ENCODE results near the gene TMEM126B. TPM values are rescaled to one million over a fixed set of nuclear protein-coding genes. Genes with fewer than 3 reads are reported as not detected.

Gene TMEM126B
- total RNA-seq, 5 donors from 2014 or later (not counting 1 experiment from before 2014, with no cell fraction given) = 25.2 to 40.6 (median 34.4) TPM

GRCh38 chr11:85663080-85663752 is 34.8 kb downstream of the TMEM126B start:
- Histone ChIP-seq H3K27ac (ENCODE audit: low read length) (peak overlapping the region; percentile 99), H3K27me3 (replicated peaks in 1 of 2; ENCODE audit: control insufficient read depth in 2 of 2, extremely low read depth in 1 of 2, insufficient read depth in 2 of 2, low read length in 1 of 2) (no peaks in the 10 kb centered on the region), H3K4me3 (ENCODE audit: control insufficient read depth in 1 of 2, extremely low read depth in 1 of 2, low read length in 1 of 2) (peak overlapping the region; percentile 81 to 99), H3K4me1 (ENCODE audit: control insufficient read depth in 1 of 2, extremely low read depth in 1 of 2, insufficient read depth in 2 of 2, low read length in 2 of 2) (peaks cover 8 to 32% of the 10 kb centered on the region in 2 experiments), H3K36me3 (ENCODE audit: control insufficient read depth in 2 of 2, extremely low read depth in 1 of 2, insufficient read depth in 1 of 2, low read length in 1 of 2) (peaks cover 0 to 18% of the 10 kb centered on the region in 2 donors), H3K9me3 (no peaks in the 10 kb centered on the region)
- 14% methylated on average over 4 of the region's 10 CpGs for WGBS (ENCODE audit: insufficient coverage)
- CTCF ChIA-PET = interaction anchor here (0.5 to 1.5 kb wide), 7 partner anchors 16 to 306 kb away, joined by 3 to 6 read pairs (median 4); partner anchors contain the start of genes TMEM126A (in 2 of the 2) and TMEM126B (in 1 of the 2)
- H3K9me3 Mint-ChIP-seq = no peaks in the 10 kb centered on the region
- peak overlapping the region; percentile 98 to 100 (median 100) for H3K4me3 Mint-ChIP-seq
- DNase-seq (peak in 3 of 35 experiments; percentile 2 to 58 (median 9)), ATAC-seq (replicated peaks in 1 of 4) (peak in 1 of 4 experiments; percentile 11)
- POLR2A ChIA-PET = interaction anchor here (0.7 to 4.9 kb wide), 7 partner anchors 9 to 555 kb away, joined by 3 to 36 read pairs (median 3); partner anchors contain the start of genes TMEM126B (in 2 of the 2) and TMEM126A (in 1 of the 2)
- H3K27me3 Mint-ChIP-seq = no peaks in the 10 kb centered on the region
- peak overlapping the region; percentile 99 for H3K27ac Mint-ChIP-seq
- peaks cover 27% of the 10 kb centered on the region for H3K36me3 Mint-ChIP-seq
- H3K4me1 Mint-ChIP-seq = peaks cover 55 to 59% (median 56%) of the 10 kb centered on the region in 3 donors

GRCh38 chr11:85663753-85664614 is 35.6 kb downstream of the TMEM126B start:
- H3K27ac ChIP-seq (ENCODE audit: low read length) = peak overlapping the region; percentile 99
- no peaks in the 10 kb centered on the region for H3K27me3 Mint-ChIP-seq
- ATAC-seq (replicated peaks in 1 of 4) (peak; percentile 83 to 88 (median 86)), DNase-seq (peak; percentile 73 to 95 (median 90))
- peaks cover 22% of the 10 kb centered on the region for H3K36me3 Mint-ChIP-seq
- H3K9me3 ChIP-seq = no peaks in the 10 kb centered on the region
- peak overlapping the region; percentile 81 to 99 for H3K4me3 ChIP-seq (ENCODE audit: control insufficient read depth in 1 of 2, extremely low read depth in 1 of 2, low read length in 1 of 2)
- peaks cover 8 to 32% of the 10 kb centered on the region in 2 experiments for H3K4me1 ChIP-seq (ENCODE audit: control insufficient read depth in 1 of 2, extremely low read depth in 1 of 2, insufficient read depth in 2 of 2, low read length in 2 of 2)
- H3K27ac Mint-ChIP-seq = peak overlapping the region; percentile 99
- H3K4me3 Mint-ChIP-seq = peak overlapping the region; percentile 98 to 100 (median 100)
- under 1% methylated on average over 71 of the region's 73 CpGs for WGBS (ENCODE audit: insufficient coverage)
- H3K4me1 Mint-ChIP-seq = peaks cover 48 to 55% (median 51%) of the 10 kb centered on the region in 3 donors
- no peaks in the 10 kb centered on the region for H3K27me3 ChIP-seq (replicated peaks in 1 of 2; ENCODE audit: control insufficient read depth in 2 of 2, extremely low read depth in 1 of 2, insufficient read depth in 2 of 2, low read length in 1 of 2)
- POLR2A ChIA-PET = interaction anchor here (0.6 to 4.9 kb wide), 8 partner anchors 10 to 554 kb away, joined by 3 to 36 read pairs (median 3); partner anchors contain the start of genes TMEM126B (in 2 of the 2) and TMEM126A (in 1 of the 2)
- peaks cover 0 to 13% of the 10 kb centered on the region in 2 donors for H3K36me3 ChIP-seq (ENCODE audit: control insufficient read depth in 2 of 2, extremely low read depth in 1 of 2, insufficient read depth in 1 of 2, low read length in 1 of 2)
- CTCF ChIA-PET = interaction anchor here (0.6 to 1.5 kb wide), 5 partner anchors 16 to 356 kb away, joined by 3 to 6 read pairs (median 3); partner anchors contain the start of genes TMEM126A (in 2 of the 2) and TMEM126B (in 1 of the 2)
- H3K9me3 Mint-ChIP-seq = no peaks in the 10 kb centered on the region

- Histone ChIP-seq H3K36me3 (ENCODE audit: control insufficient read depth in 2 of 2, extremely low read depth in 1 of 2, insufficient read depth in 1 of 2, low read length in 1 of 2) (peaks cover 0 to 8% of the 10 kb centered on the region in 2 donors), H3K4me3 (ENCODE audit: control insufficient read depth in 1 of 2, extremely low read depth in 1 of 2, low read length in 1 of 2) (peak within 1 kb of the TSS; percentile 81 to 99), H3K27me3 (replicated peaks in 1 of 2; ENCODE audit: control insufficient read depth in 2 of 2, extremely low read depth in 1 of 2, insufficient read depth in 2 of 2, low read length in 1 of 2) (no peaks in the 10 kb centered on the region), H3K27ac (ENCODE audit: low read length) (peak within 1 kb of the TSS; percentile 99), H3K9me3 (no peaks in the 10 kb centered on the region), H3K4me1 (ENCODE audit: control insufficient read depth in 1 of 2, extremely low read depth in 1 of 2, insufficient read depth in 2 of 2, low read length in 2 of 2) (peaks cover 8 to 29% of the 10 kb centered on the region in 2 experiments)
- under 1% methylated on average over 59 of the region's 67 CpGs for WGBS (ENCODE audit: insufficient coverage)
- Mint-ChIP-seq H3K9me3 (no peaks in the 10 kb centered on the region), H3K27me3 (no peaks in the 10 kb centered on the region), H3K4me1 (peaks cover 39 to 48% (median 43%) of the 10 kb centered on the region in 3 donors), H3K27ac (peak within 1 kb of the TSS; percentile 99), H3K4me3 (peak within 1 kb of the TSS; percentile 98 to 100 (median 100)), H3K36me3 (peaks cover 21% of the 10 kb centered on the region)
- DNase-seq (peak; percentile 80 to 94 (median 88)), ATAC-seq (replicated peaks in 1 of 4) (peak; percentile 76 to 80 (median 78))
- POLR2A ChIA-PET = interaction anchor here (0.6 to 4.9 kb wide), 7 partner anchors 16 to 638 kb away, joined by 3 to 36 read pairs (median 3); partner anchors contain the start of genes TMEM126B (in 2 of the 2) and TMEM126A (in 1 of the 2)
- CTCF ChIA-PET = interaction anchor here in 1 of 2 donors (0.5 to 1.1 kb wide), 5 partner anchors 15 to 355 kb away, joined by 3 to 4 read pairs (median 3); partner anchors contain the start of gene TMEM126A
Observed at GRCh38 chr11:85664615-85665481, 36.5 kb downstream of the TMEM126B start, which contains the start of gene CREBZF. Gene CREBZF, minus strand, starts transcription at chr11:85665129. Its CDS starts 254 bp downstream, at chr11:85664875.

- no peak for ATAC-seq (replicated peaks in 1 of 4)
- WGBS (ENCODE audit: insufficient coverage) = 66% methylated on average over 2 of the region's 5 CpGs
- Mint-ChIP-seq H3K9me3 (no peaks in the 10 kb centered on the region), H3K4me3 (peak overlapping the region; percentile 51 to 98 (median 57)), H3K4me1 (peaks cover 31 to 39% (median 34%) of the 10 kb centered on the region in 3 donors), H3K27ac (peak overlapping the region; percentile 99), H3K36me3 (peaks cover 12% of the 10 kb centered on the region), H3K27me3 (peaks cover 0 to 4% of the 10 kb centered on the region in 2 donors)
- H3K36me3 ChIP-seq (ENCODE audit: control insufficient read depth in 2 of 2, extremely low read depth in 1 of 2, insufficient read depth in 1 of 2, low read length in 1 of 2) = peaks cover 0 to 7% of the 10 kb centered on the region in 2 donors
- H3K4me1 ChIP-seq (ENCODE audit: control insufficient read depth in 1 of 2, extremely low read depth in 1 of 2, insufficient read depth in 2 of 2, low read length in 2 of 2) = peaks cover 8 to 27% of the 10 kb centered on the region in 2 experiments
- DNase-seq = peak in 1 of 35 experiments; percentile 12
- no peak overlapping the region for H3K4me3 ChIP-seq (ENCODE audit: control insufficient read depth in 1 of 2, extremely low read depth in 1 of 2, low read length in 1 of 2)
- H3K27ac ChIP-seq (ENCODE audit: low read length) = peak overlapping the region; percentile 99
- no peaks in the 10 kb centered on the region for H3K9me3 ChIP-seq
- ChIA-PET POLR2A (interaction anchor here in 1 of 2 donors (0.7 to 1.3 kb wide), 2 partner anchors 26 to 39 kb away, joined by 3 read pairs; no protein-coding TSS in a partner anchor), CTCF (no interaction called here)
- H3K27me3 ChIP-seq (replicated peaks in 1 of 2; ENCODE audit: control insufficient read depth in 2 of 2, extremely low read depth in 1 of 2, insufficient read depth in 2 of 2, low read length in 1 of 2) = no peaks in the 10 kb centered on the region
Observed at GRCh38 chr11:85665733-85666132, 37.3 kb downstream of the TMEM126B start.

GRCh38 chr11:85666687-85667086 is 38.3 kb downstream of the TMEM126B start:
- H3K36me3 Mint-ChIP-seq = peaks cover 4% of the 10 kb centered on the region
- H3K27me3 ChIP-seq (replicated peaks in 1 of 2; ENCODE audit: control insufficient read depth in 2 of 2, extremely low read depth in 1 of 2, insufficient read depth in 2 of 2, low read length in 1 of 2) = no peaks in the 10 kb centered on the region
- peaks cover 0 to 2% of the 10 kb centered on the region in 2 donors for H3K36me3 ChIP-seq (ENCODE audit: control insufficient read depth in 2 of 2, extremely low read depth in 1 of 2, insufficient read depth in 1 of 2, low read length in 1 of 2)
- ATAC-seq (replicated peaks in 1 of 4) = no peak
- no CpG with 5 or more reads among the region's 3 CpGs for WGBS (ENCODE audit: insufficient coverage)
- H3K4me1 ChIP-seq (ENCODE audit: control insufficient read depth in 1 of 2, extremely low read depth in 1 of 2, insufficient read depth in 2 of 2, low read length in 2 of 2) = peaks cover 8 to 21% of the 10 kb centered on the region in 2 experiments
- no peak for DNase-seq
- H3K27ac Mint-ChIP-seq = no peak overlapping the region
- H3K4me3 Mint-ChIP-seq = no peak overlapping the region
- no peaks in the 10 kb centered on the region for H3K9me3 ChIP-seq
- H3K4me1 Mint-ChIP-seq = peaks cover 22 to 29% (median 25%) of the 10 kb centered on the region in 3 donors
- ChIA-PET POLR2A (no interaction called here), CTCF (no interaction called here)
- H3K9me3 Mint-ChIP-seq = no peaks in the 10 kb centered on the region
- peaks cover 0 to 5% of the 10 kb centered on the region in 2 donors for H3K27me3 Mint-ChIP-seq
- H3K4me3 ChIP-seq (ENCODE audit: control insufficient read depth in 1 of 2, extremely low read depth in 1 of 2, low read length in 1 of 2) = no peak overlapping the region
- no peak overlapping the region for H3K27ac ChIP-seq (ENCODE audit: low read length)

Measured in T-cell (primary cell).